Tongue (tissue), 2 donors: Measurements from ENCODE around the gene MYO1E. TPM values are rescaled to one million over a fixed set of nuclear protein-coding genes. Genes with fewer than 3 reads are reported as not detected.
"Not testable (repeated sequence)": the region's sequence is repeated elsewhere in the genome, so short reads cannot be mapped to it uniquely, and the experiment has no call there.

Experiments
- DNase-seq: peaks from one replicate; pipeline ENCODE4 v3.0.0-alpha.2; 2015
- total RNA-seq: library from RNA; depleted of rRNA; stranded (reverse); fragments of >200 nt; gene quantifications from one replicate; pipeline ENCODE4 v1.2.3, GENCODE V29; 2014

The MYO1E gene
- total RNA-seq, 1 donor from 2014 or later, result 66.6 TPM

GRCh38 chr15:59350421-59350732 lies 22.3 kb downstream of the MYO1E start:
- DNase-seq, result no peak

GRCh38 chr15:59349680-59350420 lies 22.8 kb downstream of the MYO1E start:
- peak; percentile 28 for DNase-seq

GRCh38 chr15:59347915-59348314 lies 24.8 kb downstream of the MYO1E start:
- DNase-seq, result no peak

- no peak for DNase-seq
Observed at GRCh38 chr15:59346951-59347350, 25.7 kb downstream of the MYO1E start.

GRCh38 chr15:59345326-59345725 lies 27.3 kb downstream of the MYO1E start:
- no peak for DNase-seq

- DNase-seq, result no peak
Observed at GRCh38 chr15:59344311-59344710, 28.4 kb downstream of the MYO1E start.

- no peak for DNase-seq
Observed at GRCh38 chr15:59340325-59340724, 32.3 kb downstream of the MYO1E start.

GRCh38 chr15:59339252-59339672 lies 33.4 kb downstream of the MYO1E start:
- DNase-seq, result no peak

- DNase-seq, result no peak
Observed at GRCh38 chr15:59338414-59338813, 34.3 kb downstream of the MYO1E start.

GRCh38 chr15:59336725-59337124 lies 35.9 kb downstream of the MYO1E start:
- DNase-seq, result not testable (repeated sequence)

GRCh38 chr15:59335207-59335786 lies 37.4 kb downstream of the MYO1E start:
- DNase-seq, result no peak

- no peak for DNase-seq
Observed at GRCh38 chr15:59334076-59334415, 38.6 kb downstream of the MYO1E start.

GRCh38 chr15:59333401-59334075 lies 39.1 kb downstream of the MYO1E start:
- DNase-seq, result no peak

GRCh38 chr15:59332009-59332408 lies 40.7 kb downstream of the MYO1E start:
- no peak for DNase-seq

GRCh38 chr15:59330649-59331048 lies 42.0 kb downstream of the MYO1E start:
- DNase-seq, result no peak

- no peak for DNase-seq
Observed at GRCh38 chr15:59329570-59330350, 42.9 kb downstream of the MYO1E start.

GRCh38 chr15:59329091-59329490 lies 43.6 kb downstream of the MYO1E start:
- DNase-seq, result no peak

- no peak for DNase-seq
Observed at GRCh38 chr15:59327942-59328341, 44.7 kb downstream of the MYO1E start.

GRCh38 chr15:59326856-59327255 lies 45.8 kb downstream of the MYO1E start:
- DNase-seq, result no peak

- no peak for DNase-seq
Observed at GRCh38 chr15:59322056-59322759, 50.5 kb downstream of the MYO1E start.

- no peak for DNase-seq
Observed at GRCh38 chr15:59321000-59321689, 51.5 kb downstream of the MYO1E start.

- no peak for DNase-seq
Observed at GRCh38 chr15:59317211-59317610, 55.5 kb downstream of the MYO1E start.
